GM23338 (cell line): Measurements from ENCODE around the gene RFX7. TPM values are rescaled to one million over a fixed set of nuclear protein-coding genes. Genes with fewer than 3 reads are reported as not detected.

Experiments used
- ATAC-seq: fragments of 200-7000 bp; cut with Tn5 transposase; 3 replicates; pipeline ENCODE4 v1.9.1; 2020
- DNase-seq: peaks from one replicate; pipeline ENCODE4 v3.0.0-alpha.2; 2015; ENCODE audit warnings: low spot score
- H2AFZ ChIP-seq: fragments of 200-600 bp; sonication (generic); 2 replicates; pipeline ENCODE4 v1.8.0; 2016; ENCODE audit warnings: antibody characterized with exemption, mild to moderate bottlenecking, moderate library complexity
- H3F3A ChIP-seq: fragments of 200-600 bp; sonication (generic); replicated peaks from 2 replicates; pipeline ENCODE4 v1.8.0; 2017; ENCODE audit warnings: antibody characterized with exemption, mixed run types, low read depth
- H3K27ac ChIP-seq: fragments of 200-600 bp; sonication (generic); 2 replicates; pipeline ENCODE4 v1.6.1; 2016; ENCODE audit warnings: low read depth
- H3K27me3 ChIP-seq: fragments of 200-600 bp; sonication (generic); 2 replicates; pipeline ENCODE4 v1.8.0; 2016; ENCODE audit warnings: mild to moderate bottlenecking, mixed run types, moderate library complexity; ENCODE audit not compliant: insufficient read depth
- H3K36me3 ChIP-seq: fragments of 200-600 bp; sonication (generic); 2 replicates; pipeline ENCODE4 v1.8.0; 2016; ENCODE audit warnings: mild to moderate bottlenecking; ENCODE audit not compliant: insufficient read depth
- H3K4me1 ChIP-seq: fragments of 200-600 bp; sonication (generic); 2 replicates; pipeline ENCODE4 v1.8.0; 2016; ENCODE audit warnings: mild to moderate bottlenecking, moderate library complexity; ENCODE audit not compliant: insufficient read depth
- H3K4me2 ChIP-seq: fragments of 200-600 bp; sonication (generic); 2 replicates; pipeline ENCODE4 v1.7.1; 2017; ENCODE audit warnings: mixed run types
- H3K4me3 ChIP-seq: fragments of 200-600 bp; sonication (generic); 2 replicates; pipeline ENCODE4 v1.6.1; 2016; ENCODE audit warnings: mixed run types
- H3K79me2 ChIP-seq: fragments of 200-600 bp; sonication (generic); replicated peaks from 2 replicates; pipeline ENCODE4 v1.8.0; 2017; ENCODE audit warnings: mild to moderate bottlenecking; ENCODE audit not compliant: insufficient read depth
- H3K9me2 ChIP-seq: fragments of 200-600 bp; sonication (generic); 2 replicates; pipeline ENCODE4 v1.8.0; 2017; ENCODE audit not compliant: insufficient read depth
- H4K20me1 ChIP-seq: fragments of 200-600 bp; sonication (generic); replicated peaks from 2 replicates; pipeline ENCODE4 v1.8.0; 2017; ENCODE audit warnings: mild to moderate bottlenecking; ENCODE audit not compliant: insufficient read depth
- H3K27ac Mint-ChIP-seq: 2 replicates; pipeline ENCODE4 v1.8.0; 2020; ENCODE audit warnings: inconsistent platforms, mild to moderate bottlenecking, moderate library complexity, mixed read lengths
- H3K27me3 Mint-ChIP-seq: 3 replicates; pipeline ENCODE4 v1.8.0; 2022; ENCODE audit warnings: low read depth, mild to moderate bottlenecking, moderate library complexity, mixed read lengths, inconsistent platforms; ENCODE audit not compliant: insufficient read depth, poor library complexity
- H3K36me3 Mint-ChIP-seq: 3 replicates; pipeline ENCODE4 v1.8.0; 2021; ENCODE audit warnings: low read depth, mild to moderate bottlenecking, inconsistent platforms, moderate library complexity, mixed read lengths
- H3K4me1 Mint-ChIP-seq: 3 replicates; pipeline ENCODE4 v1.8.0; 2020; ENCODE audit warnings: mild to moderate bottlenecking, inconsistent platforms, mixed read lengths
- H3K4me3 Mint-ChIP-seq: 3 replicates; pipeline ENCODE4 v1.8.0; 2021; ENCODE audit warnings: moderate library complexity, mild to moderate bottlenecking, inconsistent platforms, mixed read lengths
- H3K9me3 Mint-ChIP-seq: 3 replicates; pipeline ENCODE4 v1.8.0; 2020; ENCODE audit warnings: moderate library complexity, mild to moderate bottlenecking, inconsistent platforms, mixed read lengths
- CREB1 ChIP-seq: fragments of 250-450 bp; sonication (Bioruptor Pico); IDR thresholded peaks from 2 replicates; pipeline ENCODE4 v1.5.0; 2020; ENCODE audit warnings: low read depth, mild to moderate bottlenecking, moderate library complexity
- CTCF ChIP-seq, 2 experiments: fragments of 200-600 bp in 1 of 2; sonication (generic) in 1 of 2; conservative IDR thresholded peaks; 2 replicates each; pipeline versions ENCODE4 v1.5.1 to v1.6.1; 2016 to 2017; ENCODE audit warnings: antibody characterized with exemption in 2 of 2, low read depth in 2 of 2, mild to moderate bottlenecking in 2 of 2, moderate library complexity in 1 of 2
- ETS1 ChIP-seq: IDR thresholded peaks from 2 replicates; pipeline ENCODE4 v1.6.1; 2016; ENCODE audit warnings: antibody characterized with exemption
- EZH2 ChIP-seq: fragments of 200-600 bp; sonication (generic); IDR thresholded peaks from one replicate; pipeline ENCODE4 v1.8.0; 2017; ENCODE audit warnings: antibody characterized with exemption, mild to moderate bottlenecking, low read depth; ENCODE audit not compliant: unreplicated experiment
- EZH2phosphoT487 ChIP-seq: fragments of 200-600 bp; sonication (generic); IDR thresholded peaks from one replicate; pipeline ENCODE4 v1.8.1; 2018; ENCODE audit warnings: antibody characterized with exemption; ENCODE audit not compliant: unreplicated experiment
- JUNB ChIP-seq: IDR thresholded peaks from one replicate; pipeline ENCODE4 v1.6.1; 2016; ENCODE audit warnings: antibody characterized with exemption; ENCODE audit not compliant: unreplicated experiment
- NANOG ChIP-seq: IDR thresholded peaks from 2 replicates; pipeline ENCODE4 v1.6.1; 2016; ENCODE audit warnings: antibody characterized with exemption, borderline replicate concordance
- POLR2AphosphoS5 ChIP-seq: IDR thresholded peaks from 2 replicates; pipeline ENCODE4 v1.6.1; 2016; ENCODE audit warnings: antibody characterized with exemption, low read depth
- REST ChIP-seq: IDR thresholded peaks from one replicate; pipeline ENCODE4 v1.6.1; 2018; ENCODE audit warnings: antibody characterized with exemption; ENCODE audit not compliant: unreplicated experiment
- STAT1 ChIP-seq: IDR thresholded peaks from one replicate; pipeline ENCODE4 v1.6.1; 2016; ENCODE audit warnings: antibody characterized with exemption; ENCODE audit not compliant: unreplicated experiment
- ZNF114 ChIP-seq: fragments of 250-450 bp; sonication (Bioruptor Pico); IDR thresholded peaks from 2 replicates; pipeline ENCODE4 v1.5.0; 2020; ENCODE audit warnings: mild to moderate bottlenecking, moderate library complexity
- ZNF331 ChIP-seq: fragments of 250-450 bp; sonication (Bioruptor Pico); IDR thresholded peaks from 2 replicates; pipeline ENCODE4 v1.5.0; 2020; ENCODE audit warnings: low read depth, mild to moderate bottlenecking, moderate library complexity
- ZNF462 ChIP-seq: fragments of 250-450 bp; sonication (Bioruptor Pico); IDR thresholded peaks from 2 replicates; pipeline ENCODE4 v1.5.0; 2020; ENCODE audit warnings: mild to moderate bottlenecking, moderate library complexity
- polyA plus RNA-seq: library from polyadenylated mRNA; unstranded; fragments of >200 nt; fragmentation: Nextera tagmentation; extraction: Ambion mirVana; gene quantifications from 2 replicates; pipeline ENCODE4 v1.2.1, GENCODE V29; 2016
- total RNA-seq: library from RNA; depleted of rRNA; stranded (reverse); fragments of >200 nt; shearing (Covaris generic); gene quantifications from 2 replicates; pipeline ENCODE4 v1.2.3, GENCODE V29; 2014

The RFX7 gene
- total and polyA plus RNA-seq, 2 experiments from 2014 or later = 17.6 to 33.6 TPM

GRCh38 chr15:56047354-56047753 is 196.3 kb downstream of the RFX7 start:
- Mint-ChIP-seq H3K27me3 (peaks cover 5% of the 10 kb centered on the region), H3K4me3 (no peak overlapping the region), H3K9me3 (no peaks in the 10 kb centered on the region), H3K27ac (no peak overlapping the region), H3K36me3 (no peaks in the 10 kb centered on the region), H3K4me1 (peaks cover 11% of the 10 kb centered on the region)
- H3K4me2 ChIP-seq = no peak overlapping the region
- TF ChIP-seq NANOG (no peak), ZNF114 (CRISPR knock-in tag) (no peak), EZH2 (no peak), POLR2AphosphoS5 (no peak), CREB1 (CRISPR knock-in tag) (no peak), ZNF331 (CRISPR knock-in tag) (no peak), REST (no peak), ETS1 (no peak), EZH2phosphoT487 (no peak), JUNB (no peak), CTCF (conservative IDR thresholded peaks at IDR 0.05; ENCODE audit: low read depth in 2 of 2) (no peak), ZNF462 (CRISPR knock-in tag) (no peak), STAT1 (no peak)
- no peak overlapping the region for H2AFZ ChIP-seq
- ATAC-seq = no peak
- 0 out of 2 replicates have a peak, but pooled peaks cover 5% of the 10 kb centered on the region for H3K4me1 ChIP-seq
- H3K27me3 ChIP-seq = no peaks in the 10 kb centered on the region
- H3K79me2 ChIP-seq = no peaks in the 10 kb centered on the region
- H3K36me3 ChIP-seq = no peaks in the 10 kb centered on the region
- no peak for DNase-seq
- no peak overlapping the region for H3K27ac ChIP-seq
- no peaks in the 10 kb centered on the region for H3F3A ChIP-seq
- no peak overlapping the region for H3K4me3 ChIP-seq
- H3K9me2 ChIP-seq = peaks cover 6% of the 10 kb centered on the region; the same call in 1 of the 2 replicates
- no peaks in the 10 kb centered on the region for H4K20me1 ChIP-seq
